Measurements from ENCODE around the gene BCAR1.
"Not testable (repeated sequence)": the region's sequence is repeated elsewhere in the genome, so short reads cannot be mapped to it uniquely, and the experiment has no call there.

The BCAR1 gene

DNA sequence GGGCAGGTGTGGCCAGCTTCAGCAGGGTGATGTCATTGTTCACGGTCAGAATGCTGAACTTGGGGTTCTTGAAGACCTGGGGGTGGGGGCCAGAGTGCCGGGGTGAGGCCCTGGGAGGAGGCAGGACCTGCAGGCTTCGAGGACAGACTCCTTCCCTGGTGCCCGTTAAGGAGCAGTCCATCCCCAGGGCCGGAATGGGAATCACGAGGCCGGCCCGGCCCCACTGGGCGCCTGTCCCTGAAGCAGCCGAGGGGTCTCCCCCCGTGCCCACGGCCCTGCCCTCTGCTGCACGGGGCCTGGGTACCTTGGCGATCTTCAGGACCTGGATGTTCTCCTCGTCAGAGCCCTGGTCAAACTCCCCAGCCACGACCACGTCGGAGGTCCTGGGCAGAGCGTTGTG, 46.0 kb downstream of the BCAR1 start:
- not testable (repeated sequence) for H3K79me2 ChIP-seq (ENCODE audit: control insufficient read depth, insufficient read depth, low read length); DNase-seq; H3K36me3 ChIP-seq (ENCODE audit: control insufficient read depth, insufficient read depth, low read length); H2AK5ac ChIP-seq (ENCODE audit: low read length); H3K23ac ChIP-seq (ENCODE audit: low read length); H2BK15ac ChIP-seq (replicated peaks; ENCODE audit: low read depth); H3K18ac ChIP-seq (ENCODE audit: low read length); H2BK5ac ChIP-seq (ENCODE audit: low read length); H3K56ac ChIP-seq (ENCODE audit: low read length); H3K27me3 ChIP-seq (ENCODE audit: insufficient read depth, low read length, poor library complexity); H3K4me1 ChIP-seq (ENCODE audit: control insufficient read depth, low read depth, low read length); H3K4me3 ChIP-seq (ENCODE audit: low read length); H3K4me2 ChIP-seq (ENCODE audit: low read length); H3K4ac ChIP-seq (ENCODE audit: low read depth, low read length); H4K8ac ChIP-seq (ENCODE audit: low read depth, low read length); H4K5ac ChIP-seq (ENCODE audit: low read length); H3K9ac ChIP-seq (ENCODE audit: low read length); H2BK120ac ChIP-seq (ENCODE audit: low read depth, low read length); H3K79me1 ChIP-seq (ENCODE audit: low read length); H3K27ac ChIP-seq (ENCODE audit: low read depth, low read length)
- WGBS (ENCODE audit: extremely low coverage, insufficient coverage, low lambda C conversion rate): no CpG with 5 or more reads among the region's 19 CpGs

DNA sequence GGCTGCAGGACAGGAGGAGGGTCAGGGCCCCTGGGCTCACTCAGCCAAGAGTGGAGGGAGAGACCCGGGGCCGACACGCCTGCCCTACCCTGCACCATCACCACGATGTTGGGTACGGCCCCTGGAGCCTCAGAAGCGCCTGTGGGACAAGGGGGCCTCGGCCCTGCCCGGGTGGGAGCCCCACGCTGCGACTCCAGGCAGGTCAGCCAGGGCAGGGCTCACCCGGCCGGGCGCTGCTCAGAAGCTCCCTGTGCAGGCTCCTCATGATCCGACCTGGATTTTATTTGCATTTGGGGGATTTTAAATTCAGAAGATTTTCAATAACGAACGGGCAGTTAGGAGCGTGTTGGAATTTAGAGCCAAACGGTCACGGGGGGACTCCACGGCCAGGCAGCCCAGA, 46.5 kb downstream of the BCAR1 start:
- not testable (repeated sequence) for H4K5ac ChIP-seq (ENCODE audit: low read length); H3K79me2 ChIP-seq (ENCODE audit: control insufficient read depth, insufficient read depth, low read length); H4K8ac ChIP-seq (ENCODE audit: low read depth, low read length); H3K79me1 ChIP-seq (ENCODE audit: low read length); H3K18ac ChIP-seq (ENCODE audit: low read length); H2BK120ac ChIP-seq (ENCODE audit: low read depth, low read length); H2AK5ac ChIP-seq (ENCODE audit: low read length); H3K4ac ChIP-seq (ENCODE audit: low read depth, low read length); H3K56ac ChIP-seq (ENCODE audit: low read length); H3K36me3 ChIP-seq (ENCODE audit: control insufficient read depth, insufficient read depth, low read length); H3K27ac ChIP-seq (ENCODE audit: low read depth, low read length); H2BK15ac ChIP-seq (replicated peaks; ENCODE audit: low read depth); H3K23ac ChIP-seq (ENCODE audit: low read length); H3K4me3 ChIP-seq (ENCODE audit: low read length); H3K4me1 ChIP-seq (ENCODE audit: control insufficient read depth, low read depth, low read length); H3K9ac ChIP-seq (ENCODE audit: low read length); H3K27me3 ChIP-seq (ENCODE audit: insufficient read depth, low read length, poor library complexity); DNase-seq; H2BK5ac ChIP-seq (ENCODE audit: low read length); H3K4me2 ChIP-seq (ENCODE audit: low read length)
- WGBS (ENCODE audit: extremely low coverage, insufficient coverage, low lambda C conversion rate): no CpG with 5 or more reads among the region's 20 CpGs

DNA sequence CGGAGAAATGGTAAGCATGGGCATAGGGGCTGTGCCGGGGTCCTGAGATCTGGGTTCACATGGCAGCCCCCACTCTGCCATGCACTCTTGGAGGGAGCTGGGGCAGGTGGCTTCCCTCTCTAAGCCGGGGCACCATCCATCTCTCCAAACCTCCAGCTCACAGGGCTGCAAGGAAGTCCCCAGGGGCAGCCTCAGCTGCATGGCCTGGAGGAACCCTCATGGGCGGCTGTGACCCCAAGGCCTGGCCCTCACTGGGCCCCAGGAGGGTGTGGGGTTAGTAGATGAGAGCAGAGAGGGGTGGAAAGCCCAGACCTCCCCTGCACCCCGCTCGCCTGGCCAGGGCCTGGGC, 47.0 kb downstream of the BCAR1 start:
- Histone ChIP-seq H3K4me2 (ENCODE audit: low read length) (no peak overlapping the region), H3K4me1 (ENCODE audit: control insufficient read depth, low read depth, low read length) (peaks cover 4% of the 10 kb centered on the region), H3K23ac (ENCODE audit: low read length) (no peak overlapping the region), H4K5ac (ENCODE audit: low read length) (no peak overlapping the region), H2AK5ac (ENCODE audit: low read length) (no peak overlapping the region), H3K36me3 (ENCODE audit: control insufficient read depth, insufficient read depth, low read length) (no peaks in the 10 kb centered on the region), H4K8ac (ENCODE audit: low read depth, low read length) (no peak overlapping the region), H3K4ac (ENCODE audit: low read depth, low read length) (peak overlapping the region; percentile 72), H3K4me3 (ENCODE audit: low read length) (no peak overlapping the region), H3K27me3 (ENCODE audit: insufficient read depth, low read length, poor library complexity) (no peaks in the 10 kb centered on the region), H2BK5ac (ENCODE audit: low read length) (no peak overlapping the region), H3K79me2 (ENCODE audit: control insufficient read depth, insufficient read depth, low read length) (no peaks in the 10 kb centered on the region), H2BK15ac (replicated peaks; ENCODE audit: low read depth) (no peak overlapping the region), H3K79me1 (ENCODE audit: low read length) (no peaks in the 10 kb centered on the region), H3K9ac (ENCODE audit: low read length) (no peak overlapping the region), H3K27ac (ENCODE audit: low read depth, low read length) (no peak overlapping the region), H3K56ac (ENCODE audit: low read length) (no peak overlapping the region), H3K18ac (ENCODE audit: low read length) (no peak overlapping the region), H2BK120ac (ENCODE audit: low read depth, low read length) (no peak overlapping the region)
- WGBS (ENCODE audit: extremely low coverage, insufficient coverage, low lambda C conversion rate): no CpG with 5 or more reads among the region's 6 CpGs
- DNase-seq: no peak

DNA sequence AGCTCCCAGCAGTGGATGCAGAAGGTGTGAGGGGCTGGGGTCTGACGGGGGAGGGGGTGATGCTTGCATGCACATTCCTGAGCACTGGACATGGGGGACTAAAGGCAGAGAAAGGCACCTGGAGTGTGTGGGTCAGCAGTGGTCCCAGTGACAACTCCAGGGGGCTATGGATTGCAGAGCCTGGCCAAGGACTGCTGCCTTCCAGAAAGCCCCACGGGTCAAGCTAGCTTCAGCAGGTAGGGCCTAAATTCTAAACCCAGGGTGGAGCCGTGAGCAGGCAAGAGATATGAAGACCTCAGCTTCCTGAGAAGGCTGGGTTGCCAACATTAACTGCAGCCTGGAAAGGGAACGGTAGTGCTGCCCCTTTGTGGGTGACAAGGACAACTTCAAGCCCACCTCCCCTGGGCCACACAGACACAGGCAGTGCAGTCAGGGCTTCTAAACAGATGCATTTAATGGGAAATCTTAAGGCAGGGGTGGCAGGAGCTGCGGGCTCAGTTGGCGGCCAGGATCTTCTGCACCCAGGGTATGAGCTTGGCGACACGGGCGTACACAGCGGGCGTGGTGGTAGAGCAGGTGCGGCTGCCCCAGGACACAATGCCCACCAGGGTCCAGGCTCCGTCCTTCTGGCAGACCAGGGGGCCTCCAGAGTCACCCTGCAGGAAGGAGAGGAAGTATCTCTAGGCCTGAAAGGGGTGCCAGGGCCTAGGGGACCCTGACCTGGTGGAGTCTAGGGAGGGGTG, 47.6 kb downstream of the BCAR1 start:
- H3K18ac ChIP-seq (ENCODE audit: low read length): no peak overlapping the region
- no peak overlapping the region for H2BK120ac ChIP-seq (ENCODE audit: low read depth, low read length)
- no peaks in the 10 kb centered on the region for H3K79me2 ChIP-seq (ENCODE audit: control insufficient read depth, insufficient read depth, low read length)
- peaks cover 4% of the 10 kb centered on the region for H3K4me1 ChIP-seq (ENCODE audit: control insufficient read depth, low read depth, low read length)
- no peak overlapping the region for H3K4me3 ChIP-seq (ENCODE audit: low read length)
- no peak overlapping the region for H4K5ac ChIP-seq (ENCODE audit: low read length)
- no peaks in the 10 kb centered on the region for H3K79me1 ChIP-seq (ENCODE audit: low read length)
- H3K36me3 ChIP-seq (ENCODE audit: control insufficient read depth, insufficient read depth, low read length): no peaks in the 10 kb centered on the region
- H2AK5ac ChIP-seq (ENCODE audit: low read length): no peak overlapping the region
- peak overlapping the region; percentile 42 for H3K56ac ChIP-seq (ENCODE audit: low read length)
- H3K4ac ChIP-seq (ENCODE audit: low read depth, low read length): peak overlapping the region; percentile 72
- peak; percentile 72 for DNase-seq
- no peak overlapping the region for H3K27ac ChIP-seq (ENCODE audit: low read depth, low read length)
- H4K8ac ChIP-seq (ENCODE audit: low read depth, low read length): no peak overlapping the region
- no peak overlapping the region for H3K9ac ChIP-seq (ENCODE audit: low read length)
- no peak overlapping the region for H3K4me2 ChIP-seq (ENCODE audit: low read length)
- H3K23ac ChIP-seq (ENCODE audit: low read length): peak overlapping the region; percentile 45
- no CpG with 5 or more reads among the region's 13 CpGs for WGBS (ENCODE audit: extremely low coverage, insufficient coverage, low lambda C conversion rate)
- H2BK5ac ChIP-seq (ENCODE audit: low read length): no peak overlapping the region
- no peaks in the 10 kb centered on the region for H3K27me3 ChIP-seq (ENCODE audit: insufficient read depth, low read length, poor library complexity)
- H2BK15ac ChIP-seq (replicated peaks; ENCODE audit: low read depth): no peak overlapping the region

DNA sequence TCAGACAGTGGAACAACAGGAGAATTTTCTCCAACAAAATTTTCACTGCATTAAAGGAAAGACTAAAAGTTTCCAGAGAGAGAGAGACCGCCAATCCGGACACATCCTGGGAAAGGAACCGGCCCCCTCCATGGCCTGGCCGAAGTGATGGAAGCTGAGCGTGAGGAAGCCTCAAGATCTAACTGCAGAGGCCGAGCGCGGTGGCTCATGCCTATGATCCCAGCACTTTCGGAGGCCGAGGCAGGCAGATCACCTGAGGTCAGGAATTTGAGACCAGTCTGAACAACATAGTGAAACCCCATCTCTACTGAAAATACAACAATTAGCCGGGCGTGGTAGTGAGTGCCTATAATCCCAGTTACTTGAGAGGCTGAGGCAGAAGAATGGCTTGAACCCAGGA, 48.3 kb downstream of the BCAR1 start:
- Histone ChIP-seq H4K5ac (ENCODE audit: low read length) (no peak overlapping the region), H3K18ac (ENCODE audit: low read length) (no peak overlapping the region), H3K56ac (ENCODE audit: low read length) (peak overlapping the region; percentile 42), H2AK5ac (ENCODE audit: low read length) (no peak overlapping the region), H3K4me3 (ENCODE audit: low read length) (no peak overlapping the region), H3K27me3 (ENCODE audit: insufficient read depth, low read length, poor library complexity) (no peaks in the 10 kb centered on the region), H3K36me3 (ENCODE audit: control insufficient read depth, insufficient read depth, low read length) (no peaks in the 10 kb centered on the region), H3K79me1 (ENCODE audit: low read length) (no peaks in the 10 kb centered on the region), H2BK120ac (ENCODE audit: low read depth, low read length) (no peak overlapping the region), H2BK5ac (ENCODE audit: low read length) (no peak overlapping the region), H3K27ac (ENCODE audit: low read depth, low read length) (no peak overlapping the region), H4K8ac (ENCODE audit: low read depth, low read length) (no peak overlapping the region), H3K4me1 (ENCODE audit: control insufficient read depth, low read depth, low read length) (peaks cover 5% of the 10 kb centered on the region), H2BK15ac (replicated peaks; ENCODE audit: low read depth) (no peak overlapping the region), H3K4me2 (ENCODE audit: low read length) (no peak overlapping the region), H3K23ac (ENCODE audit: low read length) (no peak overlapping the region), H3K9ac (ENCODE audit: low read length) (no peak overlapping the region), H3K79me2 (ENCODE audit: control insufficient read depth, insufficient read depth, low read length) (no peaks in the 10 kb centered on the region), H3K4ac (ENCODE audit: low read depth, low read length) (no peak overlapping the region)
- WGBS (ENCODE audit: extremely low coverage, insufficient coverage, low lambda C conversion rate): no CpG with 5 or more reads among the region's 12 CpGs
- no peak for DNase-seq

DNA sequence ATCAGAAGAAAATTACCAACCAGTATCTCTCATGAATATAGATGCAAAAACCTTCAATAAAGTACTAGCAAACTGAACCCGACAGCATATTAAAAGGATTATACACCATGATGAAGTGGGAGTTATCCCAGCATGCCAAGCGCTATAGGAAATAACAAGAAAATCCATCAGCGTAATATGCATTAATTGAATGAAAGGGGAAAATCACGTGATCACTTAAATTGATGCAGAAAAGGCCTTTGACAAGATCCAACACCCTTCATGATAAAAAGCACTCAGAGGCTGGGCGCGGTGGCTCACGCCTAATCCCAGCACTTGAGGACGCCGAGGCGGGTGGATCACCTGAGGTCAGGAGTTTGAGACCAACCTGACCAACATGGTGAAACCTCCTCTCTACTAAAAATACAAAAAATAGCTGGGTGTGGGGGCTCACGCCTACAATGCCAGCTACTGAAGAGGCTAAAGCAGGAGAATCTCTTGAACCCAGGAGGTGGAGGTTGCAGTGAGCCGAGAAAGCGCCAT, 49.3 kb downstream of the BCAR1 start:
- H2AK5ac ChIP-seq (ENCODE audit: low read length): no peak overlapping the region
- no CpG with 5 or more reads among the region's 13 CpGs for WGBS (ENCODE audit: extremely low coverage, insufficient coverage, low lambda C conversion rate)
- no peak overlapping the region for H3K9ac ChIP-seq (ENCODE audit: low read length)

More for the DNA sequence above, 49.3 kb downstream of the BCAR1 start:
- no peak for DNase-seq
- Histone ChIP-seq H4K5ac (ENCODE audit: low read length) (no peak overlapping the region), H3K4me1 (ENCODE audit: control insufficient read depth, low read depth, low read length) (peaks cover 8% of the 10 kb centered on the region), H3K56ac (ENCODE audit: low read length) (no peak overlapping the region), H2BK120ac (ENCODE audit: low read depth, low read length) (no peak overlapping the region), H3K27ac (ENCODE audit: low read depth, low read length) (no peak overlapping the region), H3K79me1 (ENCODE audit: low read length) (no peaks in the 10 kb centered on the region), H3K36me3 (ENCODE audit: control insufficient read depth, insufficient read depth, low read length) (no peaks in the 10 kb centered on the region), H3K23ac (ENCODE audit: low read length) (no peak overlapping the region), H3K4me2 (ENCODE audit: low read length) (no peak overlapping the region), H2BK5ac (ENCODE audit: low read length) (no peak overlapping the region), H3K18ac (ENCODE audit: low read length) (no peak overlapping the region), H4K8ac (ENCODE audit: low read depth, low read length) (no peak overlapping the region), H3K4me3 (ENCODE audit: low read length) (no peak overlapping the region), H3K4ac (ENCODE audit: low read depth, low read length) (no peak overlapping the region), H2BK15ac (replicated peaks; ENCODE audit: low read depth) (no peak overlapping the region), H3K79me2 (ENCODE audit: control insufficient read depth, insufficient read depth, low read length) (no peaks in the 10 kb centered on the region), H3K27me3 (ENCODE audit: insufficient read depth, low read length, poor library complexity) (no peaks in the 10 kb centered on the region)
